Fibroblast of gingiva (primary cell): ENCODE results near the gene SLC38A3.

Experiments
- DNase-seq: peaks from one replicate; pipeline ENCODE4 v3.0.0-alpha.2; 2011; ENCODE audit warnings: low read depth

SLC38A3 gene

DNA sequence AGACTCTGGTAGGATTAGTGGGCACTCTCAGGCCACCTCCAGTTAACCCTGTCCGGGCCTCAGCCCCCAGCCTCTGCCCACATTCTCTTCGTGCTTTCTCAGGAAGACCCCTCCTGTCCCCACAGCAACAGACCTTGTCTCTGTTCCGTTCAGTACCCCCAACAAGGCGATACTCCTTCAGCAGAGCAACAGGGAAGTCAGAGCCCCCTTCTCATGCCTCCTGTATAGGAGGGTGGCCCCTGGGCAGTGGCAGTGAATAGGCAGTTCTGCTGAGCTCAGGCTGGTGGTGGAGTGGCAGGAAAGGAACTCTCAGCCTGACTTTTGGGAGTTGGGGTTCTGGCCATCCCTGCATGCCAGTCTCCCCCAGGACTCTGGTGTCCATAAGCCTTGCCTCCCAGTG is 64.4 kb downstream of the SLC38A3 start:
- no peak for DNase-seq

DNA sequence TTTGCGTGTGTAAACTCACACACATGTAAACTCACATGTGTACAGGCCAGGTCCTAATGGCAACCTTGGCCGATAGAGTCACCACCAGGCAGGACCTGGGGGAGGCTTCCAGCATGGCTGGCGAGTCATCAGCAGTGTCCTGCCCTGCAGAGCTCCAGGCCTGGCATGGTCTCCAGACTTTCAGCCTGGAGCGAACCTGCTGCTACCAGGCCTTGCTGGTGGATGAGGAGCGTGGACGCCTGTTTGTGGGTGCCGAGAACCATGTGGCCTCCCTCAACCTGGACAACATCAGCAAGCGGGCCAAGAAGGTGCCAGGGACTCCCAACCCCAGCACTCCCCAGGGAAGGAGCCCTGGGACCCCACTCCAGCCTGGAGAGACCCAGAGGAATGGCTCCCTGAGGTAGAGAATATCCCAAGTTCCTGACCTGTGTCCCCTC is 64.9 kb downstream of the SLC38A3 start:
- DNase-seq = no peak

DNA sequence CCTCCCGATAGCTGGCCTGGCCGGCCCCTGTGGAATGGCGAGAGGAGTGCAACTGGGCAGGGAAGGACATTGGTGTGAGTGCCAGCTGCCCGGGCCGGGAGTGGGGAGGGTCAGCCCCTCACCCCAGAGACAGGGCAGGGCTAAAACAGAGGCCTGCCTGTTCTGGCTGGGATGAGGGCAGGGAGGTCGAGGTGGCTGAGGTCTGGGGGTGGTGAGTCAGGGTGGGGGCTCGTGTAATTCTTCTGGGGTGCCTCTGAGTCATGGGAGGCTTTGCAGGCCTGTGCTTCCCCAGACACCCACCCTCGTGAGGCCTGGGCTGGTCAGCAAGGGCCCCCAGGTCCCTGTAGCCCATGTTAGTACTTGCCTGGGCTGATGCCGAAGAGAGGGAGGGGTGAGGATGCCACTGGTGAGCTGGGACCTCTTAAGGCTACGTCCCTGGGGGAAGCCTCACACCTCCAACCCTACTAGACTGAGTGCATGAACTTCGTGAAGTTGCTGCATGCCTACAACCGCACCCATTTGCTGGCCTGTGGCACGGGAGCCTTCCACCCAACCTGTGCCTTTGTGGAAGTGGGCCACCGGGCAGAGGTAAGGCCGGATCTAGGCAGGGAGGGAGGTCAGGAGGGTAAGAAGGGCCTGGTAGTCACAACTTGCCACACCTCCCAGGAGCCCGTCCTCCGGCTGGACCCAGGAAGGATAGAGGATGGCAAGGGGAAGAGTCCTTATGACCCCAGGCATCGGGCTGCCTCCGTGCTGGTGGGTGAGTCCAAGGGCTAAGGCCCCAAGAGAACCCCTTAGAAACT is 65.6 kb downstream of the SLC38A3 start:
- no peak for DNase-seq
